ENCODE measurements around the gene RXFP2.

Gene RXFP2

DNA sequence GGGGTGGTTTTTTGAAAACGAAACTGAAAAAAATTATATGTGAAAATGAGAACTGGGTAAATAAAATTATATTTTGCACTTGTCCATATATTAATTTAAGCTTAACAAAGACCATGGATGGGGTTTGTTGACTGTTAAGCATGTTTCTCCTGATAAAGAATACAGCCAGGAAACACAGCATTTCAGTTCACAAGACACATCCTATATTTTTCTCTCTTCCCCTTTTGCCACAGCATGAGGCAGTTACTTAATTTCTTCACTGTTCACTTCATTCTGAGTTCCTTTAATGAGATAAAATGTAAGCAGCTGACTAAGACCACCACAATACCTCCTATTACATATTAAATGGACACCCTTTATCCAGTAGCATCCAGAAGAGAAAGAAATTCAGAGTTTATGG is 64.0 kb downstream of the RXFP2 start (continued):
- TF ChIP-seq, protein P1, sequence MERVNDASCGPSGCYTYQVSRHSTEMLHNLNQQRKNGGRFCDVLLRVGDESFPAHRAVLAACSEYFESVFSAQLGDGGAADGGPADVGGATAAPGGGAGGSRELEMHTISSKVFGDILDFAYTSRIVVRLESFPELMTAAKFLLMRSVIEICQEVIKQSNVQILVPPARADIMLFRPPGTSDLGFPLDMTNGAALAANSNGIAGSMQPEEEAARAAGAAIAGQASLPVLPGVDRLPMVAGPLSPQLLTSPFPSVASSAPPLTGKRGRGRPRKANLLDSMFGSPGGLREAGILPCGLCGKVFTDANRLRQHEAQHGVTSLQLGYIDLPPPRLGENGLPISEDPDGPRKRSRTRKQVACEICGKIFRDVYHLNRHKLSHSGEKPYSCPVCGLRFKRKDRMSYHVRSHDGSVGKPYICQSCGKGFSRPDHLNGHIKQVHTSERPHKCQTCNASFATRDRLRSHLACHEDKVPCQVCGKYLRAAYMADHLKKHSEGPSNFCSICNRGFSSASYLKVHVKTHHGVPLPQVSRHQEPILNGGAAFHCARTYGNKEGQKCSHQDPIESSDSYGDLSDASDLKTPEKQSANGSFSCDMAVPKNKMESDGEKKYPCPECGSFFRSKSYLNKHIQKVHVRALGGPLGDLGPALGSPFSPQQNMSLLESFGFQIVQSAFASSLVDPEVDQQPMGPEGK (tag by site-specific recombination; IDR thresholded peaks at IDR 0.05): no peak
- TF ChIP-seq, protein P2, sequence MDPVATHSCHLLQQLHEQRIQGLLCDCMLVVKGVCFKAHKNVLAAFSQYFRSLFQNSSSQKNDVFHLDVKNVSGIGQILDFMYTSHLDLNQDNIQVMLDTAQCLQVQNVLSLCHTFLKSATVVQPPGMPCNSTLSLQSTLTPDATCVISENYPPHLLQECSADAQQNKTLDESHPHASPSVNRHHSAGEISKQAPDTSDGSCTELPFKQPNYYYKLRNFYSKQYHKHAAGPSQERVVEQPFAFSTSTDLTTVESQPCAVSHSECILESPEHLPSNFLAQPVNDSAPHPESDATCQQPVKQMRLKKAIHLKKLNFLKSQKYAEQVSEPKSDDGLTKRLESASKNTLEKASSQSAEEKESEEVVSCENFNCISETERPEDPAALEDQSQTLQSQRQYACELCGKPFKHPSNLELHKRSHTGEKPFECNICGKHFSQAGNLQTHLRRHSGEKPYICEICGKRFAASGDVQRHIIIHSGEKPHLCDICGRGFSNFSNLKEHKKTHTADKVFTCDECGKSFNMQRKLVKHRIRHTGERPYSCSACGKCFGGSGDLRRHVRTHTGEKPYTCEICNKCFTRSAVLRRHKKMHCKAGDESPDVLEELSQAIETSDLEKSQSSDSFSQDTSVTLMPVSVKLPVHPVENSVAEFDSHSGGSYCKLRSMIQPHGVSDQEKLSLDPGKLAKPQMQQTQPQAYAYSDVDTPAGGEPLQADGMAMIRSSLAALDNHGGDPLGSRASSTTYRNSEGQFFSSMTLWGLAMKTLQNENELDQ (tag by site-specific recombination; IDR thresholded peaks at IDR 0.05; ENCODE audit: low read depth): no peak
- no peak for TF ChIP-seq ZNF514 (tag by site-specific recombination; IDR thresholded peaks at IDR 0.05)
- TF ChIP-seq HOXA7 (CRISPR knock-in tag; IDR thresholded peaks at IDR 0.05; ENCODE audit: borderline replicate concordance): no peak
- no peak for TF ChIP-seq ZNF544 (tag by site-specific recombination; IDR thresholded peaks at IDR 0.05)
- no peak for TF ChIP-seq ZNF654 (tag by site-specific recombination; IDR thresholded peaks at IDR 0.05; ENCODE audit: low read depth)
- TF ChIP-seq ZNF169 (tag by site-specific recombination; IDR thresholded peaks at IDR 0.05): no peak
- no peak for TF ChIP-seq SP3 (tag by site-specific recombination; IDR thresholded peaks at IDR 0.05)
- no peak for TF ChIP-seq ZNF404 (tag by site-specific recombination; IDR thresholded peaks at IDR 0.05)

DNA sequence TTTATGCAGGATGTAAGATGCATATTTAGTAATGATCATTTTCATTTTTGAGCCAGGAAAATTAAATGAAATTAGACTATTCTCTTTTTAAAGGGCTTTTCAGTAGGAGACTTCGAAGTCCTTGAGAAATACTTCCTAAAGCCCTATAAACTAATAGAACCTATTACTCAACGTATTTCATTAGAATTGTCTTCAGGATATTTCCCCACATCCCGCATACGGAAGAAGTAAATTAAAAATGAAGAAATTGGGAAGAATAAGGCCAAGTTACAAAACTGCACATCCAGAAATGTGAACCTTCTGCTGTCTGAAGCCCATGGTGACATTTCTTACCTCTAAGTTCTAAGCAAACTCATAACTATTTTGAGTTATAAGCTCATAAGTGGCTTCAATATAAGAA is 66.5 kb downstream of the RXFP2 start:
- POLR2A ChIA-PET: no interaction called here
- H3K4me3 ChIP-seq (ENCODE audit: low read depth, low read length): no peak overlapping the region
- no peaks in the 10 kb centered on the region for H3K4me1 ChIP-seq (ENCODE audit: control insufficient read depth, insufficient read depth, low read length)
- no peaks in the 10 kb centered on the region for H3K36me3 ChIP-seq (ENCODE audit: control insufficient read depth in 2 of 2, insufficient read depth in 1 of 2, low read length in 2 of 2)
- no peak for TF ChIP-seq ZNF626 (tag by site-specific recombination; IDR thresholded peaks at IDR 0.05)
- no peak for TF ChIP-seq ZNF521 (tag by site-specific recombination; IDR thresholded peaks at IDR 0.05)
- no peak for TF ChIP-seq ZNF324 (tag by site-specific recombination; IDR thresholded peaks at IDR 0.05)
- no peak for TF ChIP-seq YY2 (tag by site-specific recombination; IDR thresholded peaks at IDR 0.05)
- no peak for TF ChIP-seq SETDB1 (IDR thresholded peaks at IDR 0.05; ENCODE audit: insufficient read length, low read length)
- TF ChIP-seq, protein P3, sequence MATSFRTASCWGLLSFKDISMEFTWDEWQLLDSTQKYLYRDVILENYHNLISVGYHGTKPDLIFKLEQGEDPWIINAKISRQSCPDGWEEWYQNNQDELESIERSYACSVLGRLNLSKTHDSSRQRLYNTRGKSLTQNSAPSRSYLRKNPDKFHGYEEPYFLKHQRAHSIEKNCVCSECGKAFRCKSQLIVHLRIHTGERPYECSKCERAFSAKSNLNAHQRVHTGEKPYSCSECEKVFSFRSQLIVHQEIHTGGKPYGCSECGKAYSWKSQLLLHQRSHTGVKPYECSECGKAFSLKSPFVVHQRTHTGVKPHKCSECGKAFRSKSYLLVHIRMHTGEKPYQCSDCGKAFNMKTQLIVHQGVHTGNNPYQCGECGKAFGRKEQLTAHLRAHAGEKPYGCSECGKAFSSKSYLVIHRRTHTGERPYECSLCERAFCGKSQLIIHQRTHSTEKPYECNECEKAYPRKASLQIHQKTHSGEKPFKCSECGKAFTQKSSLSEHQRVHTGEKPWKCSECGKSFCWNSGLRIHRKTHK (tag by site-specific recombination; IDR thresholded peaks at IDR 0.05): no peak
- TF ChIP-seq ZNF571 (tag by site-specific recombination; IDR thresholded peaks at IDR 0.05): no peak
- no peak for TF ChIP-seq ZNF426 (tag by site-specific recombination; IDR thresholded peaks at IDR 0.05)
- no peak for TF ChIP-seq ZNF292 (tag by site-specific recombination; IDR thresholded peaks at IDR 0.05; ENCODE audit: borderline replicate concordance, low read depth)
- TF ChIP-seq HOXA7 (CRISPR knock-in tag; IDR thresholded peaks at IDR 0.05; ENCODE audit: borderline replicate concordance): no peak
- no peak for TF ChIP-seq ZNF132 (tag by site-specific recombination; IDR thresholded peaks at IDR 0.05; ENCODE audit: borderline replicate concordance)
- TF ChIP-seq BCL11B (tag by site-specific recombination; IDR thresholded peaks at IDR 0.05; ENCODE audit: low read depth): no peak
- no peaks in the 10 kb centered on the region for H3K9me3 ChIP-seq (ENCODE audit: control insufficient read depth, insufficient read depth, low read depth, low read length)
- CTCF ChIA-PET: no interaction called here
- H3K27ac ChIP-seq (ENCODE audit: extremely low read depth, low read depth, low read length): no peak overlapping the region
